Activated T-cell treated with anti-CD3 and anti-CD28 coated beads, Interleukin-2, amount 50 U/mL, for 1 hour (primary cell): ENCODE results near the gene SIGLEC11.
"Not testable (repeated sequence)": the region's sequence is repeated elsewhere in the genome, so short reads cannot be mapped to it uniquely, and the experiment has no call there.

Source experiments
- DNase-seq: peaks from one replicate; pipeline ENCODE4 v3.0.0-alpha.2; 2020

The SIGLEC11 gene

GRCh38 chr19:49981603-49982593, 20.9 kb upstream of the SIGLEC11 start:
- no peak for DNase-seq

GRCh38 chr19:49978324-49978723, 17.4 kb upstream of the SIGLEC11 start:
- no peak for DNase-seq

GRCh38 chr19:49977881-49978280, 16.9 kb upstream of the SIGLEC11 start:
- DNase-seq = no peak

- no peak for DNase-seq
Observed at GRCh38 chr19:49977076-49977475, 16.1 kb upstream of the SIGLEC11 start.

- DNase-seq = no peak
Observed at GRCh38 chr19:49976496-49976895, 15.5 kb upstream of the SIGLEC11 start.

- DNase-seq = no peak
Observed at GRCh38 chr19:49975051-49975450, 14.1 kb upstream of the SIGLEC11 start.

- no peak for DNase-seq
Observed at GRCh38 chr19:49973987-49974386, 13.0 kb upstream of the SIGLEC11 start.

GRCh38 chr19:49972841-49973240, 11.9 kb upstream of the SIGLEC11 start:
- DNase-seq = no peak

GRCh38 chr19:49971991-49972411, 11.0 kb upstream of the SIGLEC11 start:
- DNase-seq = no peak

GRCh38 chr19:49969355-49969754, 8.4 kb upstream of the SIGLEC11 start:
- not testable (repeated sequence) for DNase-seq

GRCh38 chr19:49968279-49968922, 7.4 kb upstream of the SIGLEC11 start:
- DNase-seq = no peak

GRCh38 chr19:49959892-49960291, 1.1 kb downstream of the SIGLEC11 start:
- DNase-seq = not testable (repeated sequence)

- not testable (repeated sequence) for DNase-seq
Observed at GRCh38 chr19:49958596-49958995, 2.4 kb downstream of the SIGLEC11 start.

GRCh38 chr19:49958144-49958543, 2.8 kb downstream of the SIGLEC11 start:
- DNase-seq = not testable (repeated sequence)

- DNase-seq = no peak
Observed at GRCh38 chr19:49957262-49957915, 3.6 kb downstream of the SIGLEC11 start.

- DNase-seq = no peak
Observed at GRCh38 chr19:49956115-49956495, 4.9 kb downstream of the SIGLEC11 start.

GRCh38 chr19:49954933-49955332, 6.0 kb downstream of the SIGLEC11 start:
- no peak for DNase-seq

- DNase-seq = no peak
Observed at GRCh38 chr19:49954092-49954829, 6.7 kb downstream of the SIGLEC11 start.

- DNase-seq = no peak
Observed at GRCh38 chr19:49953416-49953815, 7.6 kb downstream of the SIGLEC11 start.

- DNase-seq = no peak
Observed at GRCh38 chr19:49952906-49953305, 8.1 kb downstream of the SIGLEC11 start.

GRCh38 chr19:49952479-49952836, 8.5 kb downstream of the SIGLEC11 start:
- no peak for DNase-seq

GRCh38 chr19:49951806-49952478, 9.0 kb downstream of the SIGLEC11 start:
- no peak for DNase-seq
